ENCODE results near the gene UBE2U.

UBE2U gene

DNA sequence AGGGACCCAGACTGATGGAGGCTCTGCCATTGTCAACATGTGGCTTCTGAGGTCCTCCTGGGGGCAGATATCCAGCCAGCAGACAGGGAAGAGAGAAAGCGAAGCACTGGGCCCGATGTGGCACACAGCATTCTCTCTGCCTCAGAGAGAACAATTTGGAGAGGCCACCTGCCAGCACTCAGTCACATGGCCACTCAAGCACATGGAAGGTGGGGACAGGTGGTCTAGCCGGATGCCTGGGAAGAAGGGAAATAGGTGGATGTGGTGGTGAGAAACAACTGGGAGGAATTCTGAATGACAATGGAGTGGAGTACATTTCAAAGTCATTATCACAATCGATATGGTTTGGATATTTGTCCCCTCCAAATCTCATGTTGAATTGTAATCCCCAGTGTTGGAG, 109.0 kb downstream of the UBE2U start:
- no peak for TF ChIP-seq CEBPB (IDR thresholded peaks at IDR 0.05)
- TF ChIP-seq, protein P1, sequence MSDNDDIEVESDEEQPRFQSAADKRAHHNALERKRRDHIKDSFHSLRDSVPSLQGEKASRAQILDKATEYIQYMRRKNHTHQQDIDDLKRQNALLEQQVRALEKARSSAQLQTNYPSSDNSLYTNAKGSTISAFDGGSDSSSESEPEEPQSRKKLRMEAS (IDR thresholded peaks at IDR 0.05) = no peak

DNA sequence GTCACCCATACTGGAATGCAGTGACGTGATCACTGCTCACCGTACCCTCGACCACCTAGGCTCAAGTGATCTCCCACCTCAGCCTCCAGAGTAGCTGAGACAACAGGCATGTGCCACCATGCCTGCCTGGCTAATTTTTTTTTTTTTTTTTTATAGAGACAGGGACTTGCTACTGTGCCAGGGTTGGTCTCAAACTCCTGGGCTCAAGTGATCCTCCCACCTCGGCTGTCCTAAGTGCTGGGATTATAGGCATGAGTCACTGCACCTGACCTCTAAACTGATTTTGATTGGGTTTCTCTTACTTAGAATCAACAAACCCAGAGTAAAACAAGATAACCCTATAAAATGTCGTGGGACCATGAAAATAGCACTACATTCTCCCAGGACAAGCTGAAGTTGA, 112.0 kb downstream of the UBE2U start:
- TF ChIP-seq EP300 (IDR thresholded peaks at IDR 0.05; ENCODE audit: borderline replicate concordance) (no peak), CREB1 (IDR thresholded peaks at IDR 0.05; ENCODE audit: low read depth) (no peak), TCF12 (IDR thresholded peaks at IDR 0.05; ENCODE audit: low read depth) (no peak), EGR1 (IDR thresholded peaks at IDR 0.05) (no peak), YY1 (IDR thresholded peaks at IDR 0.05; ENCODE audit: low read depth) (no peak), RAD21 (IDR thresholded peaks at IDR 0.05; ENCODE audit: low read depth) (no peak), NFIC (IDR thresholded peaks at IDR 0.05) (no peak), ZBTB7A (IDR thresholded peaks at IDR 0.05; ENCODE audit: low read depth) (no peak), FOXM1 (IDR thresholded peaks at IDR 0.05; ENCODE audit: borderline replicate concordance, low read depth) (no peak), CEBPB (IDR thresholded peaks at IDR 0.05) (no peak), TAF1 (IDR thresholded peaks at IDR 0.05; ENCODE audit: low read depth) (no peak), TEAD4 (IDR thresholded peaks at IDR 0.05) (no peak)
- TF ChIP-seq, protein P2, sequence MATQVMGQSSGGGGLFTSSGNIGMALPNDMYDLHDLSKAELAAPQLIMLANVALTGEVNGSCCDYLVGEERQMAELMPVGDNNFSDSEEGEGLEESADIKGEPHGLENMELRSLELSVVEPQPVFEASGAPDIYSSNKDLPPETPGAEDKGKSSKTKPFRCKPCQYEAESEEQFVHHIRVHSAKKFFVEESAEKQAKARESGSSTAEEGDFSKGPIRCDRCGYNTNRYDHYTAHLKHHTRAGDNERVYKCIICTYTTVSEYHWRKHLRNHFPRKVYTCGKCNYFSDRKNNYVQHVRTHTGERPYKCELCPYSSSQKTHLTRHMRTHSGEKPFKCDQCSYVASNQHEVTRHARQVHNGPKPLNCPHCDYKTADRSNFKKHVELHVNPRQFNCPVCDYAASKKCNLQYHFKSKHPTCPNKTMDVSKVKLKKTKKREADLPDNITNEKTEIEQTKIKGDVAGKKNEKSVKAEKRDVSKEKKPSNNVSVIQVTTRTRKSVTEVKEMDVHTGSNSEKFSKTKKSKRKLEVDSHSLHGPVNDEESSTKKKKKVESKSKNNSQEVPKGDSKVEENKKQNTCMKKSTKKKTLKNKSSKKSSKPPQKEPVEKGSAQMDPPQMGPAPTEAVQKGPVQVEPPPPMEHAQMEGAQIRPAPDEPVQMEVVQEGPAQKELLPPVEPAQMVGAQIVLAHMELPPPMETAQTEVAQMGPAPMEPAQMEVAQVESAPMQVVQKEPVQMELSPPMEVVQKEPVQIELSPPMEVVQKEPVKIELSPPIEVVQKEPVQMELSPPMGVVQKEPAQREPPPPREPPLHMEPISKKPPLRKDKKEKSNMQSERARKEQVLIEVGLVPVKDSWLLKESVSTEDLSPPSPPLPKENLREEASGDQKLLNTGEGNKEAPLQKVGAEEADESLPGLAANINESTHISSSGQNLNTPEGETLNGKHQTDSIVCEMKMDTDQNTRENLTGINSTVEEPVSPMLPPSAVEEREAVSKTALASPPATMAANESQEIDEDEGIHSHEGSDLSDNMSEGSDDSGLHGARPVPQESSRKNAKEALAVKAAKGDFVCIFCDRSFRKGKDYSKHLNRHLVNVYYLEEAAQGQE (IDR thresholded peaks at IDR 0.05; ENCODE audit: low read depth) = no peak
- TF ChIP-seq, protein P1 (IDR thresholded peaks at IDR 0.05) = no peak
- TF ChIP-seq, protein P3, sequence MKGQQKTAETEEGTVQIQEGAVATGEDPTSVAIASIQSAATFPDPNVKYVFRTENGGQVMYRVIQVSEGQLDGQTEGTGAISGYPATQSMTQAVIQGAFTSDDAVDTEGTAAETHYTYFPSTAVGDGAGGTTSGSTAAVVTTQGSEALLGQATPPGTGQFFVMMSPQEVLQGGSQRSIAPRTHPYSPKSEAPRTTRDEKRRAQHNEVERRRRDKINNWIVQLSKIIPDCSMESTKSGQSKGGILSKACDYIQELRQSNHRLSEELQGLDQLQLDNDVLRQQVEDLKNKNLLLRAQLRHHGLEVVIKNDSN (IDR thresholded peaks at IDR 0.05) = no peak
